Hepatocyte (in vitro differentiated cells): ENCODE data around the gene C1orf21. TPM values are rescaled to one million over a fixed set of nuclear protein-coding genes. Genes with fewer than 3 reads are reported as not detected.

ENCODE experiments used
- DNase-seq: peaks from one replicate; pipeline ENCODE4 v3.0.0-alpha.2; 2016; ENCODE audit warnings: low spot score
- H2AFZ ChIP-seq: fragments of 200-600 bp; sonication (generic); 2 replicates; pipeline ENCODE4 v1.6.0; 2016; ENCODE audit warnings: antibody characterized with exemption, mild to moderate bottlenecking
- H3K27ac ChIP-seq: fragments of 200-600 bp; sonication (generic); 2 replicates; pipeline ENCODE4 v1.5.1; 2016; ENCODE audit warnings: mild to moderate bottlenecking
- H3K27me3 ChIP-seq: fragments of 200-600 bp; sonication (generic); 2 replicates; pipeline ENCODE4 v1.6.1; 2016
- H3K36me3 ChIP-seq: fragments of 200-600 bp; sonication (generic); replicated peaks from 2 replicates; pipeline ENCODE4 v1.5.1; 2016; ENCODE audit warnings: low read depth; ENCODE audit not compliant: insufficient read depth
- H3K4me1 ChIP-seq: fragments of 200-600 bp; sonication (generic); 2 replicates; pipeline ENCODE4 v1.5.1; 2016; ENCODE audit warnings: mild to moderate bottlenecking, moderate library complexity; ENCODE audit not compliant: insufficient read depth
- H3K4me2 ChIP-seq: fragments of 200-600 bp; sonication (generic); 2 replicates; pipeline ENCODE4 v1.6.0; 2016
- H3K4me3 ChIP-seq: fragments of 200-600 bp; sonication (generic); 2 replicates; pipeline ENCODE4 v1.5.1; 2016; ENCODE audit warnings: mild to moderate bottlenecking
- H3K79me2 ChIP-seq: fragments of 200-600 bp; sonication (generic); 2 replicates; pipeline ENCODE4 v1.6.0; 2017; ENCODE audit warnings: mild to moderate bottlenecking
- H3K9me2 ChIP-seq: fragments of 200-600 bp; sonication (generic); replicated peaks from 2 replicates; pipeline ENCODE4 v1.6.0; 2017; ENCODE audit warnings: mild to moderate bottlenecking; ENCODE audit not compliant: insufficient read depth
- H3K9me3 ChIP-seq: fragments of 200-600 bp; sonication (generic); 2 replicates; pipeline ENCODE4 v1.5.1; 2016; ENCODE audit warnings: low read depth, mild to moderate bottlenecking
- H4K20me1 ChIP-seq: fragments of 200-600 bp; sonication (generic); 2 replicates; pipeline ENCODE4 v1.6.0; 2016; ENCODE audit warnings: mild to moderate bottlenecking; ENCODE audit not compliant: insufficient read depth, poor library complexity, severe bottlenecking
- EZH2 ChIP-seq: fragments of 200-600 bp; sonication (generic); IDR thresholded peaks from 2 replicates; pipeline ENCODE4 v1.6.1; 2016; ENCODE audit warnings: antibody characterized with exemption, mild to moderate bottlenecking, borderline replicate concordance
- EZH2phosphoT487 ChIP-seq: fragments of 200-600 bp; sonication (generic); IDR thresholded peaks from one replicate; pipeline ENCODE4 v1.6.1; 2018; ENCODE audit warnings: antibody characterized with exemption, mild to moderate bottlenecking, low read depth, moderate library complexity; ENCODE audit not compliant: unreplicated experiment, severe bottlenecking
- WGBS: methylation state at CpG from one replicate; pipeline ENCODE4 v1.1.6; 2016; ENCODE audit warnings: low lambda C conversion rate; ENCODE audit errors: missing lambda C conversion rate; 5-methylcytosine and 5-hydroxymethylcytosine counted together
- polyA plus RNA-seq: library from polyadenylated mRNA; unstranded; fragments of >200 nt; fragmentation: Nextera tagmentation; extraction: Ambion mirVana; gene quantifications from 2 replicates; pipeline ENCODE4 v1.2.1, GENCODE V29; 2016
- total RNA-seq: library from RNA; depleted of rRNA; stranded (reverse); fragments of >200 nt; gene quantifications from 2 replicates; pipeline ENCODE4 v1.2.3, GENCODE V29; 2014
- TF ChIP-seq, protein P1 (sequence below): fragments of 200-600 bp; sonication (generic); IDR thresholded peaks from 2 replicates; pipeline ENCODE4 v1.5.1; 2016; ENCODE audit warnings: antibody characterized with exemption, mild to moderate bottlenecking; ENCODE audit not compliant: poor library complexity

The C1orf21 gene
- total and polyA plus RNA-seq, 2 experiments from 2014 or later, result 26.9 to 37.9 TPM

DNA sequence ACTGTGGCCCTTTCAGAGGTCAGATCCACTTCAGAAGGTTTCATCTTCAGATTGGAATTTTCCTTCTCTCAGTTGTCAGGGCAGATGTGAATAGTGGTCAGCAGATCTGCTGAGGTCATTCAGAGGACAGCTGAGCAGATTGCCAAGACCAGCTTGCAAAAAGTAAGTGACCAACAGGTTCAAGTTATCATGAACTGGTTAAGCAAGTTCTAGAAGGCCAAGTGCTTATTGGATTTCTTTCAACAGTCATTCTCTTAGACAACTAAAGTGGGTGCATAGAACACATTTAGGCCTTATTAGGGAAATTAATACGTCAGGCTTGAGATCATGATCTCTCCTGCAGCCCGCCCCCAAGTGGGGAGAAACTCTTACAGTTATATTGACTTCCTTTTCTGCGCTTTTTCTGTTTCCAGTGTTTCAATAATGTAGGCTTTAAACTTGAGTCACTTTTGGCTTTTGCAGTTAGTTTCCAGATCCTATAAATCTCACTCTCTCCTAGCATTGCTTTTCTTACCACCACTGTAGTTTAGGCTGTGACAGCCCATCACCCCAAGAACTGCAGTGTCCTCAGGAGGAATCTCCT lies 96.4 kb downstream of the C1orf21 start:
- Histone ChIP-seq H3K79me2 (peaks cover 4% of the 10 kb centered on the region), H3K9me3 (no peaks in the 10 kb centered on the region), H3K36me3 (no peaks in the 10 kb centered on the region), H3K4me3 (no peak overlapping the region), H3K9me2 (no peaks in the 10 kb centered on the region), H4K20me1 (no peaks in the 10 kb centered on the region), H3K4me2 (no peak overlapping the region), H3K27me3 (no peaks in the 10 kb centered on the region), H3K27ac (peak overlapping the region; percentile 47), H2AFZ (no peak overlapping the region), H3K4me1 (peaks cover 60% of the 10 kb centered on the region)
- 83% methylated on average over 3 of the region's 3 CpGs for WGBS
- no peak for DNase-seq
- TF ChIP-seq EZH2phosphoT487, result no peak
- TF ChIP-seq, protein P1, sequence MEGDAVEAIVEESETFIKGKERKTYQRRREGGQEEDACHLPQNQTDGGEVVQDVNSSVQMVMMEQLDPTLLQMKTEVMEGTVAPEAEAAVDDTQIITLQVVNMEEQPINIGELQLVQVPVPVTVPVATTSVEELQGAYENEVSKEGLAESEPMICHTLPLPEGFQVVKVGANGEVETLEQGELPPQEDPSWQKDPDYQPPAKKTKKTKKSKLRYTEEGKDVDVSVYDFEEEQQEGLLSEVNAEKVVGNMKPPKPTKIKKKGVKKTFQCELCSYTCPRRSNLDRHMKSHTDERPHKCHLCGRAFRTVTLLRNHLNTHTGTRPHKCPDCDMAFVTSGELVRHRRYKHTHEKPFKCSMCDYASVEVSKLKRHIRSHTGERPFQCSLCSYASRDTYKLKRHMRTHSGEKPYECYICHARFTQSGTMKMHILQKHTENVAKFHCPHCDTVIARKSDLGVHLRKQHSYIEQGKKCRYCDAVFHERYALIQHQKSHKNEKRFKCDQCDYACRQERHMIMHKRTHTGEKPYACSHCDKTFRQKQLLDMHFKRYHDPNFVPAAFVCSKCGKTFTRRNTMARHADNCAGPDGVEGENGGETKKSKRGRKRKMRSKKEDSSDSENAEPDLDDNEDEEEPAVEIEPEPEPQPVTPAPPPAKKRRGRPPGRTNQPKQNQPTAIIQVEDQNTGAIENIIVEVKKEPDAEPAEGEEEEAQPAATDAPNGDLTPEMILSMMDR, result no peak
- no peak for TF ChIP-seq EZH2

DNA sequence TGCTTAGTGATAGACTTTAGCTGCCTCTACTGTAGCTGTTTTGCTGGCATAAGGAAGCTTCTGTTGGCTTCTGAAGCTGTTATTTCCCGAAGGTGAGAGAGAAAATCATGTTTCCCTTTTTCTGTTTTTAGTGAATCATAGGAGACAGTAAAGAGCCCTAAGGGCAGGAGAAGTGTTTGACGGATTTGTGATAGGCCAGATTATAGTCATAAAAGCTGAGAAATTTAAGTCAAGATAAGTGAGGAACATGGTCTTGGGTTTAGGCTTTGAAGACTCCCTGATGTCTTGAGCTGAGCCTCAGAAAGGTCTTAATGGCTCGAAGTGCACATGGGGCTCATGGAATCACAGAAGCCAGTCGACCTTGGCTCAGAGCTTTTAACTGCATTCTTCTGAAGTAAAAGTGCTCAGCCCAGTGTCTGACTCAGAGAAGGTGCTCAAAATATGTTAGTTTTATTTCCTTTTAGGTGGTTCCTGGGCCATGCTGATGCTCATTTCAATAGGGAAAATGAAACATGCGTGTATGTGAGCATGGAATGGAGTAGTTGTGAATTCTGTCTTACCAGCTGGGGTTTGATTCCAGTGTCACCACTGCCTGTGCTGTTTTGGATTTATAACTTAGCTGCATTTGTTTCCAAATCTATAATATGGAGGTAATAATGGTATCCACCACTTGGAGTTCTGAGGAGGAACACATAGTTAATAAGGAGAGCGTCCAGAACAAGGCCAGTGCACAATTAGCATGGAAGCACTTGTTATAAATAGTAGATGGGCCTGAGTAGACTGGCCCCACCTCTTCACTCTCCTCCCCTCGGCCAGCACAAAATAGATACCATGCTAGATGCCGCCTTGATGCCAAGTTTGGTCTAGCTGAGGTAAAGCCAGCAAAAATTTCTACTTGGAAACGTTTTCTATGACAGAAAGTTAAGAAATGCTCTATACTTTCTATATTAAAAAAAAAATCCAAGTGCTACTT lies 99.2 kb downstream of the C1orf21 start:
- no peaks in the 10 kb centered on the region for H3K9me2 ChIP-seq
- peak; percentile 43 for DNase-seq
- H3K4me1 ChIP-seq, result peaks cover 38% of the 10 kb centered on the region
- 61% methylated on average over 9 of the region's 9 CpGs for WGBS
- no peak overlapping the region for H2AFZ ChIP-seq
- peak overlapping the region; percentile 44 for H3K27ac ChIP-seq
- H3K36me3 ChIP-seq, result no peaks in the 10 kb centered on the region
- H3K9me3 ChIP-seq, result no peaks in the 10 kb centered on the region
- no peak overlapping the region for H3K4me3 ChIP-seq
- TF ChIP-seq, protein P1, result no peak
- no peak for TF ChIP-seq EZH2phosphoT487
- peak overlapping the region; percentile 9 for H3K4me2 ChIP-seq
- H4K20me1 ChIP-seq, result no peaks in the 10 kb centered on the region
- peaks cover 9% of the 10 kb centered on the region for H3K79me2 ChIP-seq
- no peaks in the 10 kb centered on the region for H3K27me3 ChIP-seq

DNA sequence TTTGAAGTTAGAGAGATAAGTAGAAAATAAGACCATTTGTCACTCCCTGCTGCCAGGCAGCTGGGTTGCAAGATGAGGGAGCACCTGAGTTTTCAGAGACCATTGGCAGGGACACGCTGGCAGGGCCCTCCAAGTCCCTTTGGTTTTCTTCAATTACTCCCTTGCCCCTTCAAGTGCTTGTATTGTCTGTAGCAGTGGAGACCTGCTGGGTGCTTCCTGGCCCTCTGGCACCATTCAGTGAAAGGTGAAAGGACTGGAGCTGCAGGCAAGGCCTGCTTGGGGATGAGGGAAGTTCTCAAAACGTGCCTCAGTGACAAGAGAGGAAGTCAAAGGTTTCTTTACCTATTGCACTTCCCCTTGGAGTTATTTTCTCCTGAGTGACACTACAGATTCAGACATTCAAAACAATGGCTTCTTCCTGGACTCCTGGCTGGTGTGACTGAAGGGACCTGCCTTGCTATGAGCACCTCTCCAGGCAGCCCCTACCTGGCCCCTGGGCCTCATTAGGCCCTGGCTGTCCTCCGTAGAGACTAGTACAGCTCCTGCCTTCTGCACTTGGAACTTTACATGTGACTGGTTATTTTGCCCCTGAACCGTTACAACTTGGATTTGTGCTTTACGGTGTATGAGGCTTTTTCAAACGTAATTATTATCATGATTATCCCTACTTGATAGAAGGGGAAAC lies 100.1 kb downstream of the C1orf21 start:
- Histone ChIP-seq H4K20me1 (no peaks in the 10 kb centered on the region), H2AFZ (no peak overlapping the region), H3K27me3 (no peaks in the 10 kb centered on the region), H3K9me3 (no peaks in the 10 kb centered on the region), H3K36me3 (no peaks in the 10 kb centered on the region), H3K4me3 (no peak overlapping the region), H3K4me1 (peaks cover 37% of the 10 kb centered on the region), H3K27ac (peak overlapping the region; percentile 44), H3K9me2 (no peaks in the 10 kb centered on the region), H3K79me2 (peaks cover 9% of the 10 kb centered on the region), H3K4me2 (no peak overlapping the region)
- DNase-seq, result no peak
- WGBS, result 76% methylated on average over 6 of the region's 6 CpGs
- TF ChIP-seq EZH2phosphoT487 (no peak), EZH2 (no peak)
- TF ChIP-seq, protein P1, result no peak
